SK-N-SH treated with all-trans-retinoic acid at 6 μM for 48 hours (cell line): ENCODE measurements around the gene SLC66A1.
"Not testable (repeated sequence)": the region's sequence is repeated elsewhere in the genome, so short reads cannot be mapped to it uniquely, and the experiment has no call there.

ENCODE experiments used
- ARNTL ChIP-seq: fragments of 450-650 bp; formaldehyde crosslinking; IDR thresholded peaks from 2 replicates; pipeline ENCODE4 v1.5.0; 2020; ENCODE audit warnings: low read depth, mild to moderate bottlenecking, moderate library complexity, borderline replicate concordance
- BACH2 ChIP-seq: fragments of 250-450 bp; sonication (Bioruptor Pico); IDR thresholded peaks from 2 replicates; pipeline ENCODE4 v1.9.0; 2021; ENCODE audit warnings: mild to moderate bottlenecking, borderline replicate concordance
- CSDC2 ChIP-seq: fragments of 250-450 bp; sonication (Bioruptor Pico); IDR thresholded peaks from 2 replicates; pipeline ENCODE4 v1.5.0; 2020; ENCODE audit warnings: mild to moderate bottlenecking, moderate library complexity
- PPARA ChIP-seq: fragments of 250-450 bp; sonication (Bioruptor Pico); IDR thresholded peaks from 2 replicates; pipeline ENCODE4 v1.5.0; 2020; ENCODE audit warnings: mild to moderate bottlenecking, borderline replicate concordance
- SNAI2 ChIP-seq: fragments of 250-450 bp; sonication (Bioruptor Pico); IDR thresholded peaks from 2 replicates; pipeline ENCODE4 v1.5.0; 2020; ENCODE audit warnings: mild to moderate bottlenecking, moderate library complexity
- ZFP3 ChIP-seq: fragments of 250-450 bp; sonication (Bioruptor Pico); IDR thresholded peaks from 2 replicates; pipeline ENCODE4 v1.5.0; 2020; ENCODE audit warnings: mild to moderate bottlenecking, moderate library complexity
- ZFP30 ChIP-seq: fragments of 450-650 bp; formaldehyde crosslinking; IDR thresholded peaks from 2 replicates; pipeline ENCODE4 v1.5.0; 2022; ENCODE audit warnings: mild to moderate bottlenecking, moderate library complexity
- TF ChIP-seq, protein P1 (sequence below): fragments of 250-450 bp; sonication (Bioruptor Pico); IDR thresholded peaks from 2 replicates; pipeline ENCODE4 v1.8.0; 2020; ENCODE audit warnings: mild to moderate bottlenecking, moderate library complexity, borderline replicate concordance
- TF ChIP-seq, protein P2 (sequence below): fragments of 250-450 bp; sonication (Bioruptor Pico); IDR thresholded peaks from 2 replicates; pipeline ENCODE4 v1.5.1; 2020; ENCODE audit warnings: low read depth, mild to moderate bottlenecking, moderate library complexity
- TF ChIP-seq, protein P3 (sequence below): fragments of 250-450 bp; sonication (Bioruptor Pico); IDR thresholded peaks from 2 replicates; pipeline ENCODE4 v1.8.0; 2021; ENCODE audit warnings: low read depth, mild to moderate bottlenecking, moderate library complexity, borderline replicate concordance
- TF ChIP-seq, protein P4 (sequence below): fragments of 250-450 bp; sonication (Bioruptor Pico); IDR thresholded peaks from 2 replicates; pipeline ENCODE4 v1.5.1; 2021; ENCODE audit warnings: mild to moderate bottlenecking, moderate library complexity
- TF ChIP-seq, protein P5 (sequence below): fragments of 250-450 bp; sonication (Bioruptor Pico); IDR thresholded peaks from 2 replicates; pipeline ENCODE4 v1.5.0; 2020; ENCODE audit warnings: mild to moderate bottlenecking, moderate library complexity

DNA sequence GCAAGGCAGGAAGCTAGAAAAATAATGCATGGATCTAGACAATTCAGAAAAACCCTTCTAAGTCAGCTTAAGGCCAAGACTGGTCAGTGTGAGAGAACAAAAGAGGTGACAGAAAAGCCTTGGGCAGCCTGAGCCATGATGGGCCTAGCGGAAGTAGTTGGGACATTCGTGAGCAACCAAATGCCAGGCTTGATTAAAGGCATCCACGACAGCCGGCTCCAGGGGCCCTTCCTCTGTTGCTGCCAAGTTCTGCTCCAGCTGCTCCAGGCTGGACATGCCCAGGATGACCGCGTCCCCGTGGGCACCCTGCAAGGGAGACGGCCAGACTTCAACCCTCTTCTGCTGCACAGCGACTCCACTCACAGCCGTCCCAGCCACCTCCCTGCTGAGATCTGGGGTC is 8.0 kb upstream of the SLC66A1 start:
- TF ChIP-seq, protein P1, sequence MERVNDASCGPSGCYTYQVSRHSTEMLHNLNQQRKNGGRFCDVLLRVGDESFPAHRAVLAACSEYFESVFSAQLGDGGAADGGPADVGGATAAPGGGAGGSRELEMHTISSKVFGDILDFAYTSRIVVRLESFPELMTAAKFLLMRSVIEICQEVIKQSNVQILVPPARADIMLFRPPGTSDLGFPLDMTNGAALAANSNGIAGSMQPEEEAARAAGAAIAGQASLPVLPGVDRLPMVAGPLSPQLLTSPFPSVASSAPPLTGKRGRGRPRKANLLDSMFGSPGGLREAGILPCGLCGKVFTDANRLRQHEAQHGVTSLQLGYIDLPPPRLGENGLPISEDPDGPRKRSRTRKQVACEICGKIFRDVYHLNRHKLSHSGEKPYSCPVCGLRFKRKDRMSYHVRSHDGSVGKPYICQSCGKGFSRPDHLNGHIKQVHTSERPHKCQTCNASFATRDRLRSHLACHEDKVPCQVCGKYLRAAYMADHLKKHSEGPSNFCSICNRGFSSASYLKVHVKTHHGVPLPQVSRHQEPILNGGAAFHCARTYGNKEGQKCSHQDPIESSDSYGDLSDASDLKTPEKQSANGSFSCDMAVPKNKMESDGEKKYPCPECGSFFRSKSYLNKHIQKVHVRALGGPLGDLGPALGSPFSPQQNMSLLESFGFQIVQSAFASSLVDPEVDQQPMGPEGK (CRISPR knock-in tag), result not testable (repeated sequence)
- TF ChIP-seq, protein P2, sequence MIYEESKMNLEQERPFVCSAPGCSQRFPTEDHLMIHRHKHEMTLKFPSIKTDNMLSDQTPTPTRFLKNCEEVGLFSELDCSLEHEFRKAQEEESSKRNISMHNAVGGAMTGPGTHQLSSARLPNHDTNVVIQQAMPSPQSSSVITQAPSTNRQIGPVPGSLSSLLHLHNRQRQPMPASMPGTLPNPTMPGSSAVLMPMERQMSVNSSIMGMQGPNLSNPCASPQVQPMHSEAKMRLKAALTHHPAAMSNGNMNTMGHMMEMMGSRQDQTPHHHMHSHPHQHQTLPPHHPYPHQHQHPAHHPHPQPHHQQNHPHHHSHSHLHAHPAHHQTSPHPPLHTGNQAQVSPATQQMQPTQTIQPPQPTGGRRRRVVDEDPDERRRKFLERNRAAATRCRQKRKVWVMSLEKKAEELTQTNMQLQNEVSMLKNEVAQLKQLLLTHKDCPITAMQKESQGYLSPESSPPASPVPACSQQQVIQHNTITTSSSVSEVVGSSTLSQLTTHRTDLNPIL (CRISPR knock-in tag), result not testable (repeated sequence)
- TF ChIP-seq, protein P3, sequence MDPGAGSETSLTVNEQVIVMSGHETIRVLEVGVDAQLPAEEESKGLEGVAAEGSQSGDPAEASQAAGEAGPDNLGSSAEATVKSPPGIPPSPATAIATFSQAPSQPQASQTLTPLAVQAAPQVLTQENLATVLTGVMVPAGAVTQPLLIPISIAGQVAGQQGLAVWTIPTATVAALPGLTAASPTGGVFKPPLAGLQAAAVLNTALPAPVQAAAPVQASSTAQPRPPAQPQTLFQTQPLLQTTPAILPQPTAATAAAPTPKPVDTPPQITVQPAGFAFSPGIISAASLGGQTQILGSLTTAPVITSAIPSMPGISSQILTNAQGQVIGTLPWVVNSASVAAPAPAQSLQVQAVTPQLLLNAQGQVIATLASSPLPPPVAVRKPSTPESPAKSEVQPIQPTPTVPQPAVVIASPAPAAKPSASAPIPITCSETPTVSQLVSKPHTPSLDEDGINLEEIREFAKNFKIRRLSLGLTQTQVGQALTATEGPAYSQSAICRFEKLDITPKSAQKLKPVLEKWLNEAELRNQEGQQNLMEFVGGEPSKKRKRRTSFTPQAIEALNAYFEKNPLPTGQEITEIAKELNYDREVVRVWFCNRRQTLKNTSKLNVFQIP (CRISPR knock-in tag), result not testable (repeated sequence)
- TF ChIP-seq CSDC2; PPARA (CRISPR knock-in tag); BACH2 (CRISPR knock-in tag); ARNTL; ZFP30 (CRISPR knock-in tag); SNAI2 (CRISPR knock-in tag); ZFP3 (CRISPR knock-in tag): not testable (repeated sequence)
- TF ChIP-seq, protein P4, sequence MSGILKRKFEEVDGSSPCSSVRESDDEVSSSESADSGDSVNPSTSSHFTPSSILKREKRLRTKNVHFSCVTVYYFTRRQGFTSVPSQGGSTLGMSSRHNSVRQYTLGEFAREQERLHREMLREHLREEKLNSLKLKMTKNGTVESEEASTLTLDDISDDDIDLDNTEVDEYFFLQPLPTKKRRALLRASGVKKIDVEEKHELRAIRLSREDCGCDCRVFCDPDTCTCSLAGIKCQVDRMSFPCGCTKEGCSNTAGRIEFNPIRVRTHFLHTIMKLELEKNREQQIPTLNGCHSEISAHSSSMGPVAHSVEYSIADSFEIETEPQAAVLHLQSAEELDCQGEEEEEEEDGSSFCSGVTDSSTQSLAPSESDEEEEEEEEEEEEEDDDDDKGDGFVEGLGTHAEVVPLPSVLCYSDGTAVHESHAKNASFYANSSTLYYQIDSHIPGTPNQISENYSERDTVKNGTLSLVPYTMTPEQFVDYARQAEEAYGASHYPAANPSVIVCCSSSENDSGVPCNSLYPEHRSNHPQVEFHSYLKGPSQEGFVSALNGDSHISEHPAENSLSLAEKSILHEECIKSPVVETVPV (CRISPR knock-in tag), result not testable (repeated sequence)
- TF ChIP-seq, protein P5, sequence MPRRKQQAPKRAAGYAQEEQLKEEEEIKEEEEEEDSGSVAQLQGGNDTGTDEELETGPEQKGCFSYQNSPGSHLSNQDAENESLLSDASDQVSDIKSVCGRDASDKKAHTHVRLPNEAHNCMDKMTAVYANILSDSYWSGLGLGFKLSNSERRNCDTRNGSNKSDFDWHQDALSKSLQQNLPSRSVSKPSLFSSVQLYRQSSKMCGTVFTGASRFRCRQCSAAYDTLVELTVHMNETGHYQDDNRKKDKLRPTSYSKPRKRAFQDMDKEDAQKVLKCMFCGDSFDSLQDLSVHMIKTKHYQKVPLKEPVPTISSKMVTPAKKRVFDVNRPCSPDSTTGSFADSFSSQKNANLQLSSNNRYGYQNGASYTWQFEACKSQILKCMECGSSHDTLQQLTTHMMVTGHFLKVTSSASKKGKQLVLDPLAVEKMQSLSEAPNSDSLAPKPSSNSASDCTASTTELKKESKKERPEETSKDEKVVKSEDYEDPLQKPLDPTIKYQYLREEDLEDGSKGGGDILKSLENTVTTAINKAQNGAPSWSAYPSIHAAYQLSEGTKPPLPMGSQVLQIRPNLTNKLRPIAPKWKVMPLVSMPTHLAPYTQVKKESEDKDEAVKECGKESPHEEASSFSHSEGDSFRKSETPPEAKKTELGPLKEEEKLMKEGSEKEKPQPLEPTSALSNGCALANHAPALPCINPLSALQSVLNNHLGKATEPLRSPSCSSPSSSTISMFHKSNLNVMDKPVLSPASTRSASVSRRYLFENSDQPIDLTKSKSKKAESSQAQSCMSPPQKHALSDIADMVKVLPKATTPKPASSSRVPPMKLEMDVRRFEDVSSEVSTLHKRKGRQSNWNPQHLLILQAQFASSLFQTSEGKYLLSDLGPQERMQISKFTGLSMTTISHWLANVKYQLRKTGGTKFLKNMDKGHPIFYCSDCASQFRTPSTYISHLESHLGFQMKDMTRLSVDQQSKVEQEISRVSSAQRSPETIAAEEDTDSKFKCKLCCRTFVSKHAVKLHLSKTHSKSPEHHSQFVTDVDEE (CRISPR knock-in tag), result not testable (repeated sequence)
